Erythroblast (primary cell): ENCODE results near the gene APOA4.

ENCODE experiments used
- GATA1 ChIP-seq: IDR thresholded peaks from 2 replicates; pipeline ENCODE4 v1.6.1; 2011; ENCODE audit warnings: low read depth, mild to moderate bottlenecking, control low read depth, low read length, moderate library complexity
- POLR2A ChIP-seq: IDR thresholded peaks from 2 replicates; pipeline ENCODE4 v1.6.1; 2011; ENCODE audit warnings: mild to moderate bottlenecking, low read length

GRCh38 chr11:116825434-116825833 lies 2.3 kb upstream of the APOA4 start:
- no peak for TF ChIP-seq POLR2A
- no peak for TF ChIP-seq GATA1
